H9 (cell line): Measurements from ENCODE around the gene ESRRA. TPM values are rescaled to one million over a fixed set of nuclear protein-coding genes. Genes with fewer than 3 reads are reported as not detected.

ENCODE experiments used
- DNase-seq: peaks from one replicate; pipeline ENCODE4 v3.0.0-alpha.2; 2017
- H2AFZ ChIP-seq: one replicate; pipeline ENCODE4 v1.6.1; 2013; ENCODE audit warnings: mild to moderate bottlenecking, low read length, control low read depth, moderate library complexity
- H2AK5ac ChIP-seq: 2 replicates; pipeline ENCODE4 v1.6.1; 2013; ENCODE audit warnings: low read length, control low read depth, mixed read lengths; ENCODE audit not compliant: insufficient read length
- H2BK120ac ChIP-seq: one replicate; pipeline ENCODE4 v1.6.1; 2013; ENCODE audit warnings: low read depth, mild to moderate bottlenecking, low read length, control low read depth, inconsistent platforms; ENCODE audit not compliant: poor library complexity, severe bottlenecking
- H2BK12ac ChIP-seq: 2 replicates; pipeline ENCODE4 v1.6.1; 2013; ENCODE audit warnings: low read length, control low read depth, mixed read lengths, low read depth; ENCODE audit not compliant: insufficient read length
- H2BK15ac ChIP-seq: 2 replicates; pipeline ENCODE4 v1.6.1; 2013; ENCODE audit warnings: low read depth, low read length, control low read depth
- H2BK20ac ChIP-seq: one replicate; pipeline ENCODE4 v1.6.1; 2013; ENCODE audit warnings: low read depth, mild to moderate bottlenecking, low read length, control low read depth, inconsistent platforms; ENCODE audit not compliant: poor library complexity, severe bottlenecking
- H2BK5ac ChIP-seq: 2 replicates; pipeline ENCODE4 v1.6.1; 2013; ENCODE audit warnings: low read length, control low read depth, mixed read lengths; ENCODE audit not compliant: insufficient read length
- H3K14ac ChIP-seq: 2 replicates; pipeline ENCODE4 v1.6.1; 2013; ENCODE audit warnings: low read length, control low read depth; ENCODE audit not compliant: insufficient read depth
- H3K18ac ChIP-seq: 2 replicates; pipeline ENCODE4 v1.6.1; 2013; ENCODE audit warnings: low read depth, mild to moderate bottlenecking, mixed read lengths, low read length, control low read depth; ENCODE audit not compliant: insufficient read length
- H3K23ac ChIP-seq: 2 replicates; pipeline ENCODE4 v1.6.1; 2013; ENCODE audit warnings: low read length, control low read depth, mixed read lengths, low read depth; ENCODE audit not compliant: insufficient read length
- H3K23me2 ChIP-seq: 2 replicates; pipeline ENCODE4 v1.6.1; 2013; ENCODE audit warnings: low read depth, mild to moderate bottlenecking, mixed read lengths, low read length, control low read depth; ENCODE audit not compliant: insufficient read length, poor library complexity, severe bottlenecking
- H3K27ac ChIP-seq: 2 replicates; pipeline ENCODE4 v1.5.1; 2013; ENCODE audit warnings: low read length, control low read depth, mixed read lengths, low read depth; ENCODE audit not compliant: insufficient read length
- H3K27me3 ChIP-seq: 2 replicates; pipeline ENCODE4 v1.6.1; 2013; ENCODE audit warnings: low read length, control low read depth, inconsistent platforms; ENCODE audit not compliant: insufficient read depth
- H3K4ac ChIP-seq: 2 replicates; pipeline ENCODE4 v1.6.1; 2013; ENCODE audit warnings: low read depth, mild to moderate bottlenecking, control low read depth, inconsistent platforms, low read length, moderate library complexity
- H3K4me1 ChIP-seq: 2 replicates; pipeline ENCODE4 v1.6.1; 2013; ENCODE audit warnings: low read length, control low read depth, inconsistent platforms; ENCODE audit not compliant: insufficient read depth
- H3K4me2 ChIP-seq: 2 replicates; pipeline ENCODE4 v1.6.1; 2013; ENCODE audit warnings: low read length, control low read depth, mixed read lengths; ENCODE audit not compliant: insufficient read length, insufficient read depth
- H3K56ac ChIP-seq: 2 replicates; pipeline ENCODE4 v1.6.1; 2013; ENCODE audit warnings: low read depth, mild to moderate bottlenecking, mixed read lengths, low read length, control low read depth; ENCODE audit not compliant: insufficient read length
- H3K79me1 ChIP-seq: 2 replicates; pipeline ENCODE4 v1.6.1; 2013; ENCODE audit warnings: low read depth, mild to moderate bottlenecking, moderate library complexity, low read length, control low read depth, inconsistent platforms; ENCODE audit not compliant: insufficient read depth, poor library complexity, severe bottlenecking
- H3K79me2 ChIP-seq: 2 replicates; pipeline ENCODE4 v1.6.1; 2013; ENCODE audit warnings: low read length, control low read depth, inconsistent platforms; ENCODE audit not compliant: insufficient read depth
- H3K9ac ChIP-seq: 2 replicates; pipeline ENCODE4 v1.6.1; 2013; ENCODE audit warnings: low read length, control low read depth, mixed read lengths; ENCODE audit not compliant: insufficient read length; ENCODE audit errors: extremely low read depth
- H3K9me3 ChIP-seq: one replicate; pipeline ENCODE4 v1.6.1; 2013; ENCODE audit warnings: low read depth, low read length, inconsistent platforms; ENCODE audit not compliant: control insufficient read depth
- H3T11ph ChIP-seq: one replicate; pipeline ENCODE4 v1.6.1; 2013; ENCODE audit warnings: mild to moderate bottlenecking, low read length, control low read depth, inconsistent platforms
- H4K20me1 ChIP-seq: one replicate; pipeline ENCODE4 v1.6.1; 2013; ENCODE audit not compliant: control insufficient read depth, insufficient read length, insufficient read depth
- H4K5ac ChIP-seq: 2 replicates; pipeline ENCODE4 v1.6.1; 2013; ENCODE audit warnings: low read depth, mild to moderate bottlenecking, mixed read lengths, low read length, control low read depth; ENCODE audit not compliant: insufficient read length
- H4K8ac ChIP-seq: replicated peaks from 2 replicates; pipeline ENCODE4 v1.6.1; 2013; ENCODE audit warnings: low read length, control low read depth, mixed read lengths, low read depth; ENCODE audit not compliant: insufficient read length
- H4K91ac ChIP-seq: 2 replicates; pipeline ENCODE4 v1.6.1; 2013; ENCODE audit warnings: low read depth, mild to moderate bottlenecking, moderate library complexity, mixed read lengths, low read length, control low read depth; ENCODE audit not compliant: insufficient read length
- H3K27ac Mint-ChIP-seq, 3 experiments: 2 replicates in 2 of 3; 3 replicates in 1 of 3; pipeline ENCODE4 v1.8.0; 2020 to 2021; ENCODE audit warnings: mixed read lengths in 3 of 3, mild to moderate bottlenecking in 1 of 3, moderate library complexity in 1 of 3
- H3K27me3 Mint-ChIP-seq: 2 replicates; pipeline ENCODE4 v1.8.0; 2021; ENCODE audit warnings: low read depth, mild to moderate bottlenecking, moderate library complexity, mixed read lengths
- H3K36me3 Mint-ChIP-seq, 3 experiments: 2 replicates in 2 of 3; 3 replicates in 1 of 3; pipeline ENCODE4 v1.8.0; 2020 to 2021; ENCODE audit warnings: low read depth in 3 of 3, mixed read lengths in 3 of 3; ENCODE audit not compliant: insufficient read depth in 1 of 3
- H3K4me1 Mint-ChIP-seq, 2 experiments: 2 replicates each; pipeline ENCODE4 v1.8.0; 2020; ENCODE audit warnings: mixed read lengths in 2 of 2
- H3K4me3 Mint-ChIP-seq, 2 experiments: 2 replicates in 1 of 2; 3 replicates in 1 of 2; pipeline ENCODE4 v1.8.0; 2020 to 2021; ENCODE audit warnings: mild to moderate bottlenecking in 2 of 2, mixed read lengths in 2 of 2, moderate library complexity in 1 of 2
- H3K9me3 Mint-ChIP-seq, 2 experiments: 2 replicates in 1 of 2; 3 replicates in 1 of 2; pipeline ENCODE4 v1.8.0; 2020; ENCODE audit warnings: mild to moderate bottlenecking in 2 of 2, mixed read lengths in 2 of 2, moderate library complexity in 1 of 2
- WGBS: extraction: QIAGEN DNeasy Blood & Tissue Kit; methylation state at CpG from one replicate; pipeline ENCODE4 v1.1.7; 2013; ENCODE audit warnings: missing lambda C conversion rate, low lambda C conversion rate, mixed read lengths; ENCODE audit not compliant: insufficient read length; ENCODE audit errors: extremely low coverage; 5-methylcytosine and 5-hydroxymethylcytosine counted together
- total RNA-seq: library from RNA; stranded (reverse); gene quantifications from 2 replicates; pipeline ENCODE4 v1.2.1, GENCODE V29; 2021
- TF ChIP-seq, protein P1 (sequence below): fragments of 200-600 bp; sonication (generic); conservative IDR thresholded peaks from 3 replicates; pipeline ENCODE4 v1.8.0; 2021; ENCODE audit warnings: antibody characterized with exemption, mild to moderate bottlenecking

Gene ESRRA
- total RNA-seq, 1 experiment from 2014 or later, result 42.3 TPM

GRCh38 chr11:64258356-64258755 is 47.0 kb upstream of the ESRRA start:
- H3K23me2 ChIP-seq, result no peaks in the 10 kb centered on the region
- H3K79me2 ChIP-seq, result no peaks in the 10 kb centered on the region
- DNase-seq, result no peak
- H3K27ac ChIP-seq, result no peak overlapping the region
- H3K18ac ChIP-seq, result no peak overlapping the region
- no peak overlapping the region for H2BK120ac ChIP-seq
- Mint-ChIP-seq H3K27ac (peak overlapping the region in 1 of 3 experiments; percentile 31; a peak in 1 of 7 replicates), H3K36me3 (peaks cover 50 to 85% (median 72%) of the 10 kb centered on the region in 3 experiments), H3K4me3 (no peak overlapping the region), H3K27me3 (no peaks in the 10 kb centered on the region), H3K4me1 (peaks cover under 1 to 7% of the 10 kb centered on the region in 2 experiments), H3K9me3 (no peaks in the 10 kb centered on the region)
- no peak overlapping the region for H3T11ph ChIP-seq
- H2AFZ ChIP-seq, result no peak overlapping the region
- no peak overlapping the region for H3K23ac ChIP-seq
- no peak overlapping the region for H2BK12ac ChIP-seq
- no peak overlapping the region for H2BK20ac ChIP-seq
- H3K9me3 ChIP-seq, result no peaks in the 10 kb centered on the region
- H2AK5ac ChIP-seq, result no peak overlapping the region
- no peak overlapping the region for H4K5ac ChIP-seq
- no peaks in the 10 kb centered on the region for H4K20me1 ChIP-seq
- no peak overlapping the region for H2BK5ac ChIP-seq
- H3K56ac ChIP-seq, result no peak overlapping the region
- no peak overlapping the region for H4K8ac ChIP-seq
- no peak overlapping the region for H3K14ac ChIP-seq
- H3K4ac ChIP-seq, result no peak overlapping the region
- H3K9ac ChIP-seq, result no peak overlapping the region
- no peaks in the 10 kb centered on the region for H3K4me1 ChIP-seq
- no peaks in the 10 kb centered on the region for H3K79me1 ChIP-seq
- no peaks in the 10 kb centered on the region for H3K27me3 ChIP-seq
- no peak overlapping the region for H3K4me2 ChIP-seq
- H2BK15ac ChIP-seq, result no peak overlapping the region
- WGBS, result no CpG with 5 or more reads among the region's 24 CpGs
- TF ChIP-seq, protein P1, sequence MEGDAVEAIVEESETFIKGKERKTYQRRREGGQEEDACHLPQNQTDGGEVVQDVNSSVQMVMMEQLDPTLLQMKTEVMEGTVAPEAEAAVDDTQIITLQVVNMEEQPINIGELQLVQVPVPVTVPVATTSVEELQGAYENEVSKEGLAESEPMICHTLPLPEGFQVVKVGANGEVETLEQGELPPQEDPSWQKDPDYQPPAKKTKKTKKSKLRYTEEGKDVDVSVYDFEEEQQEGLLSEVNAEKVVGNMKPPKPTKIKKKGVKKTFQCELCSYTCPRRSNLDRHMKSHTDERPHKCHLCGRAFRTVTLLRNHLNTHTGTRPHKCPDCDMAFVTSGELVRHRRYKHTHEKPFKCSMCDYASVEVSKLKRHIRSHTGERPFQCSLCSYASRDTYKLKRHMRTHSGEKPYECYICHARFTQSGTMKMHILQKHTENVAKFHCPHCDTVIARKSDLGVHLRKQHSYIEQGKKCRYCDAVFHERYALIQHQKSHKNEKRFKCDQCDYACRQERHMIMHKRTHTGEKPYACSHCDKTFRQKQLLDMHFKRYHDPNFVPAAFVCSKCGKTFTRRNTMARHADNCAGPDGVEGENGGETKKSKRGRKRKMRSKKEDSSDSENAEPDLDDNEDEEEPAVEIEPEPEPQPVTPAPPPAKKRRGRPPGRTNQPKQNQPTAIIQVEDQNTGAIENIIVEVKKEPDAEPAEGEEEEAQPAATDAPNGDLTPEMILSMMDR, result no peak
- no peak overlapping the region for H4K91ac ChIP-seq
